DND-41 (cell line): Measurements from ENCODE around the gene SLC29A2.
"Not testable (repeated sequence)": the region's sequence is repeated elsewhere in the genome, so short reads cannot be mapped to it uniquely, and the experiment has no call there.

Source experiments
- ATAC-seq: fragments of 200-7000 bp; cut with Tn5 transposase; 3 replicates; pipeline ENCODE4 v1.9.1; 2021; ENCODE audit warnings: low read depth; ENCODE audit not compliant: insufficient read depth
- DNase-seq: peaks from one replicate; pipeline ENCODE4 v3.0.0-alpha.2; 2020
- H2AFZ ChIP-seq: 2 replicates; pipeline ENCODE4 v1.6.0; 2012; ENCODE audit warnings: low read depth, low read length
- H3K27ac ChIP-seq: 2 replicates; pipeline ENCODE4 v1.5.1; 2012; ENCODE audit warnings: low read length, inconsistent platforms
- H3K27me3 ChIP-seq: fragments of 200-600 bp; sonication (generic); 2 replicates; pipeline ENCODE4 v1.6.0; 2012; ENCODE audit warnings: low read length, mild to moderate bottlenecking, inconsistent platforms; ENCODE audit not compliant: insufficient read depth, poor library complexity
- H3K36me3 ChIP-seq: 2 replicates; pipeline ENCODE4 v1.5.1; 2012; ENCODE audit warnings: low read length, inconsistent platforms; ENCODE audit not compliant: insufficient read depth
- H3K4me1 ChIP-seq: 2 replicates; pipeline ENCODE4 v1.5.1; 2012; ENCODE audit warnings: mild to moderate bottlenecking, low read length; ENCODE audit not compliant: insufficient read depth
- H3K4me2 ChIP-seq: 2 replicates; pipeline ENCODE4 v1.6.0; 2012; ENCODE audit warnings: mild to moderate bottlenecking, moderate library complexity, low read length, inconsistent platforms; ENCODE audit not compliant: insufficient read depth
- H3K4me3 ChIP-seq, 2 experiments: fragments of 200-600 bp in 1 of 2; shearing (Covaris generic) in 1 of 2; 2 replicates each; pipeline ENCODE4 v1.5.1; 2012 to 2016; ENCODE audit warnings: inconsistent platforms in 2 of 2, low read length in 2 of 2, mild to moderate bottlenecking in 2 of 2, low read depth in 1 of 2, moderate library complexity in 1 of 2
- H3K79me2 ChIP-seq: 2 replicates; pipeline ENCODE4 v1.6.0; 2012; ENCODE audit warnings: low read length, inconsistent platforms; ENCODE audit not compliant: insufficient read depth
- H3K9ac ChIP-seq: 2 replicates; pipeline ENCODE4 v1.6.0; 2012; ENCODE audit warnings: low read depth, mild to moderate bottlenecking, inconsistent platforms, low read length, moderate library complexity
- H3K9me3 ChIP-seq: 2 replicates; pipeline ENCODE4 v1.5.1; 2012; ENCODE audit warnings: low read length, moderate library complexity, mild to moderate bottlenecking, inconsistent platforms; ENCODE audit not compliant: insufficient read depth, severe bottlenecking
- H4K20me1 ChIP-seq: 2 replicates; pipeline ENCODE4 v1.6.0; 2012; ENCODE audit warnings: low read length; ENCODE audit not compliant: insufficient read depth
- CTCF ChIP-seq: IDR thresholded peaks from 2 replicates; pipeline ENCODE4 v1.5.1; 2012; ENCODE audit warnings: borderline replicate concordance, low read length, moderate library complexity, mild to moderate bottlenecking; ENCODE audit not compliant: poor library complexity, severe bottlenecking; ENCODE audit errors: extremely low read depth
- EZH2 ChIP-seq: IDR thresholded peaks from 3 replicates; pipeline ENCODE4 v1.6.1; 2012; ENCODE audit warnings: borderline replicate concordance, low read depth, mild to moderate bottlenecking, moderate library complexity, low read length, inconsistent platforms; ENCODE audit not compliant: severe bottlenecking

Gene SLC29A2

GRCh38 chr11:66321606-66322005, 50.0 kb downstream of the SLC29A2 start:
- H3K36me3 ChIP-seq = no peaks in the 10 kb centered on the region
- H3K9me3 ChIP-seq = no peaks in the 10 kb centered on the region
- no peak for ATAC-seq
- no peaks in the 10 kb centered on the region for H3K27me3 ChIP-seq
- no peak overlapping the region for H3K9ac ChIP-seq
- TF ChIP-seq CTCF (no peak), EZH2 (no peak)
- DNase-seq = no peak
- peaks cover 44% of the 10 kb centered on the region for H3K4me1 ChIP-seq
- 0 out of 2 replicates have a peak, but pooled peaks cover 2% of the 10 kb centered on the region for H4K20me1 ChIP-seq
- H3K4me3 ChIP-seq = no peak overlapping the region
- no peaks in the 10 kb centered on the region for H3K79me2 ChIP-seq
- H3K4me2 ChIP-seq = no peak overlapping the region
- H3K27ac ChIP-seq = no peak overlapping the region
- H2AFZ ChIP-seq = no peak overlapping the region

- not testable (repeated sequence) for H3K27me3 ChIP-seq, H3K36me3 ChIP-seq, H3K9ac ChIP-seq, H2AFZ ChIP-seq, DNase-seq, H3K9me3 ChIP-seq, ATAC-seq, H3K79me2 ChIP-seq, H3K4me3 ChIP-seq, H4K20me1 ChIP-seq, H3K4me2 ChIP-seq, H3K27ac ChIP-seq
- H3K4me1 ChIP-seq = peaks cover 42% of the 10 kb centered on the region
Observed at GRCh38 chr11:66320748-66321147, 50.8 kb downstream of the SLC29A2 start.

GRCh38 chr11:66320289-66320688, 51.3 kb downstream of the SLC29A2 start:
- H3K4me3 ChIP-seq, H3K27ac ChIP-seq, ATAC-seq, H3K9ac ChIP-seq, H3K27me3 ChIP-seq, H3K36me3 ChIP-seq, H3K79me2 ChIP-seq, H3K9me3 ChIP-seq, H4K20me1 ChIP-seq, H3K4me2 ChIP-seq, DNase-seq, H2AFZ ChIP-seq: not testable (repeated sequence)
- peaks cover 37% of the 10 kb centered on the region for H3K4me1 ChIP-seq

GRCh38 chr11:66318600-66318970, 53.0 kb downstream of the SLC29A2 start:
- Histone ChIP-seq H3K4me2 (peak overlapping the region; percentile 53), H3K79me2 (no peaks in the 10 kb centered on the region), H3K4me1 (peaks cover 38% of the 10 kb centered on the region), H3K9me3 (no peaks in the 10 kb centered on the region), H2AFZ (peak overlapping the region; percentile 9), H3K27me3 (no peaks in the 10 kb centered on the region), H4K20me1 (0 out of 2 replicates have a peak, but pooled peaks cover 2% of the 10 kb centered on the region), H3K9ac (peak overlapping the region; percentile 47), H3K36me3 (no peaks in the 10 kb centered on the region), H3K27ac (peak overlapping the region; percentile 99), H3K4me3 (peak overlapping the region in 1 of 2 experiments; percentile 41; a peak in 1 of 4 replicates)
- no peak for DNase-seq
- TF ChIP-seq CTCF = no peak
- no peak for TF ChIP-seq EZH2
- no peak for ATAC-seq
